HG03280 (cell line): ENCODE data around the gene SPDEF.

Source experiments
- ATAC-seq: cut with Tn5 transposase; IDR thresholded peaks from one replicate; pipeline ENCODE4 v1.9.1; 2021; ENCODE audit warnings: mild to moderate bottlenecking, moderate library complexity; ENCODE audit not compliant: unreplicated experiment

The SPDEF gene

DNA sequence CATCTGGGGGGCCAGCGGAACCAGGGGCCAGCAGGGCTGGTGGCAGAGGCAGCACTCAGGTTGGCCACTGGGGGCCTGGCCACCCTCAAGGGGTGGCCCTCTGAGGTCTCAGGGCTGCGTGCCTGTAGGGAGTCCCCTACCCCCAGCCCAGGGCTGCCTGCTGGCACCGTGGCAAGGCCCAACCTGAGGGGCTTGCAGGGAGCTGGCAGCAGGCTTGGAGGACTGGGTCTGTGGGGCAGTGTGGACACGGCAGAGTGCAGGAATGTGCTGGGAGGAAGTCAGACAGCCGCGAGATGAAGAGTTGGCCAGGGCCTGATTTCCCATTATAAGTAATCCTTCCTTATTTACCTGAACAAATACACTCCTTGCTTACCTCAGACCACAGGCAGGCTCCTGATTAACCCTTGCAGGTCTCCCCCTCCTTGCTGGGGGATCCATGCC lies at the start of gene SPDEF:
TSS of gene SPDEF (minus strand) at position 299 of the 441 bp plus-strand sequence. CDS start 11,874 bp downstream, outside the sequence.
- ATAC-seq = no peak

DNA sequence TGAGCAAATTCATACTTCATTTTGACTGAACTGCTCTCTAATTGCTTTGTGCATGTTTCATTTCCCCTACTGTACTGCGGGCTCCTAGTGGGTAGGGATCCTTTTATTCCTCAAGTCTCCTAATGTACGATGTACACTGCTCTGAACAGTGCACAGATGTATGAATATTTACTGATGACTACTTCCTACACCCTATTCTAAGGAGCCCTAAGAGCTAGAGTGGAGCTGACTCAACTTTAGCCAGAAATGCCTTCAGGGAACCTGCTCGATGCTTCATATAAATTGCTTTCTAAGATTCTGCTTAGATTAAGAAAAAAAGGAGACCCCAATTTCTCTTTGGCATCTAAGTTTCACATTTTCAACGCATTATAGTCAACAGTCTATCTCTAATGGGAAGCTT lies 47.6 kb upstream of the SPDEF start:
- no peak for ATAC-seq

DNA sequence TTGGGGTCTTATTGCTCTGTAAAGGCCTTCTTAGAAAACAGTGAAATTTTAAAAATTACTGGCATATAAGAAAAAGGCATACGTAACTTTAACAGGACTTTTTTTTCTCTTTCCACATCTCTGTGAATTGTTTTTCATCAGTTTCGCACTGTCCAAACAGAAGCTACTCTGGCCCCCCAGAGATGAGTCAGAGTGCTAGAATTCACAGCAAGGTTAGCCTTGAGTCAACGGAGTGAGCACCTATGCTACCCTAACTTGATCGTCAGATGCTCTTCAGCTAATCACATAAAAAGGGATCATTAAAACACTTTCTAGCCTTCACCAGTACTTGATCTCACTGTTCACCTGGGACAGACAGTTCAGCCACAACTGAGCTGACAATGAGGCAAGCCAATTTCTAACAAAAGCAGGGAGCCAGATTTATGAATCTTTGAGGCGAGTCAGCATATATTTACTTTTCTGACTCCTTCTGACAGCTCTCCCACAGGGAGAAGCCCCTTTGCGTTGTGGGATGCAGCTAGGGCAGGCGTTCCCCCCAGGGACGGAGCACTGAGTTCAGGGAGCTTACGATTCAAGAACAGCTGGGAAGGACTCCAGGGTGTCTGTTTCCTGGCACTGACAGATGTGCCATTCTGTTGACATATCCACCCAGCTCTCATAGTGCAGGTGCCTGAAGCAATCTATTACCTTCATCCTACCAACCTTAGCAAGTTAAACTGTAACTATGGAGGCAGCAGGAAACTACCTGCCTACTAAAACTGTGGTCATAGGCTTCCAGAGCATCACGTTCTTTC lies 46.4 kb upstream of the SPDEF start:
- ATAC-seq = no peak

DNA sequence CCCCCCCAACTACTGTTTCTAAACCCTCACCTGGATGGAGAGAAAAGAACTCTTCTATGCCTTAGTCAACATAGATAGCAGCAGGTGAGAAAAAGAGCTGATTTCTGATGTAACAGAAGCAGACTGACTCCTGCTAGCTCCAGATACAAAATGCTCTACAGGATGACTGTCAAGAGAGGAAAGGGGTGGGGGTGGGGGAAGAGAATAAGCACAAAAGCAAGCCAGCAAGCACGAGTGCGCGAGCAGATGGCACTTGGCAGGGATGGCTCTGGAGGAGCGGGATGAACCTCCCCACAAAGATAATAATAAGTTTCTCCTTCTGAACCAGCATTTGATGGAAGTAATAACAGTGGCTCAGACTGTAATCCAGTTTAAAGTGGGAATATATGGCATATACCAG lies 45.6 kb upstream of the SPDEF start:
- ATAC-seq = no peak

DNA sequence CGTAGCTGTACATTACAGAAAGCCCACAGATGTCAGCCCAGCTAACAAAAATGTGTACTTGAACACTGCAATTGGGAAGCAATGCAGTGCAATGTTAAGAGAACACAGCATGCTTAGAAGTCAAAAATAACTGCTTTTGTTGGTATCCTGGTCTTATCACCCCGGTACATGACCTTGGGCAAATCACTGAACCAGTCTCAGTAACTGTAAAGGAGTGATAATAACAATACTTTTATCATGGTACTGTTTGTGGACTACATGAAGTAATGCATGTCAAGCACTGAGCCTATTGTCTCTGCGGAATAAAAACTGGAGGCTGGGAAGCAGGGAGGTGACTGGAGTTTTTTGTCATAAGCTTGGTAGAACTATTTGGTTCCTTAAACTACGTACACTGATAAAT lies 44.7 kb upstream of the SPDEF start:
- no peak for ATAC-seq

DNA sequence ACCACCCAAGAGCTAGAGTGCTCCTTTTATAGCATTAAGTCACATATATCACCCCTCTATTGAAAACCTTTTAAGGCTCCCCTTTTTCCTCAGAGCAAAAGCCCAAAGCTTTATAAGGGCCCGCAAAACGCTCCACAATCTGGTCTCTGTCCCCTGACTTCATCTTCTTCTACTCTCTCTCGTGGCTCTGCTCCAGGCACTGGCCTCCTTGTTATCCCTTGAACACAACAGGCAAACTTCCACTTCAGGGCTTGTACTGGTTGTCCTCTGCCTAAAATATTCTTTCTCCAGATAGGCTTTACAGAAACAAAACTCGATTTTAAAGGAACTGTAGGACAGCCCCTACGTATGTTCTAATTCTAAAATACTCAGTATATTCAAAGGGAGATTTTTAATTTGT lies 44.0 kb upstream of the SPDEF start:
- no peak for ATAC-seq

DNA sequence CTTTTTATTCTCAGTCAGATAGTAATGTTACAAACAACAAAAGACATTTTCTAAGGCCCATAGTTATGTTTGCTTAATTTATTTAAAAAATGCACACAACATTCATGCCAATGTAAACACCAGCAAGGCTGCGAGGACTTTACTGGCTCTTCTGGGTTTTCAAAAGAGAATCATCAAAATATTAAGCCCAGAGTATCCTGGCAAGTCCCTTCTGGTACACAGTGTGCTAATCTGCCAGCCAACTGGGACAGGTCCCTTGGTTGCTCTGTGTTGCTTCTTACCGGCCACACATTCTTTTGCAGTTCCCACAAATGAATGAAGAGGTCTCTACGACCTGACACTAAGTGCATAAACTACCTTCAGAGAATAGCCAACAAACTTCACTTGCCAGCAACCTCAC lies 42.6 kb upstream of the SPDEF start:
- ATAC-seq = no peak

DNA sequence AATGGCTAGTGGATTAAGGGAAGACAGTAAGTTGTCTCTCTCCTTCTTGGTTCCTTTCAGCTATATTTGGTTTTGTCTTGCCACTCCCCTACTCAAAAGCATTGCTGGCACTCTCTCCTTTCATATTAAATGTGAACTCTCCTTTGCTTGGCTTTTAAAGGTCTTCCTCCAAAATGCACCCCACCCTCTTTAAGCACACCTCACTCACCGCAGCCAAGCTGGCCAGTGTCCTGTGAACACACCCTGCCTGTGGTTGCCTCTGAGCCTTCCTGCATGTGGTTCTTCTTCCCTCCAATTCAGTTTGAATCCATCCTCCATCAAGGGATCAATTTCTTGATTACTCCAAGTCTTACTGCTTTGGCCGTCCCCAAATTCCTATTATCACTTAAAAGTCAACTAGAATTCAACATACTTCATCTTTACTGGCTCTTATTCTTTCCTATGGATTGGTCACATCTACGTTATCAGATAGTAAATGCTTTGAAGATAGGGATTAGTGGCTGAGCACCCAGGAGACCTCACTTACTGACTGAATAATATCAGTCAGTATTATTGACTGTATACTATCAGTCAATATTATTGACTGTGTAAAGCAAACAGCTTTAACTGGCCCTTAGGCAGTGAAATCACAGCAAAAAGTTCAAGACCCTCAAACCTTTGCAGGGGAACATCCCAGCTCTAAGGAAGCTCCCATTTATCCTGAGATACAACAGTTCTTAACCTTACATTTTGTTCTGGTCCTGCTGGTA lies 41.6 kb upstream of the SPDEF start:
- ATAC-seq = no peak

DNA sequence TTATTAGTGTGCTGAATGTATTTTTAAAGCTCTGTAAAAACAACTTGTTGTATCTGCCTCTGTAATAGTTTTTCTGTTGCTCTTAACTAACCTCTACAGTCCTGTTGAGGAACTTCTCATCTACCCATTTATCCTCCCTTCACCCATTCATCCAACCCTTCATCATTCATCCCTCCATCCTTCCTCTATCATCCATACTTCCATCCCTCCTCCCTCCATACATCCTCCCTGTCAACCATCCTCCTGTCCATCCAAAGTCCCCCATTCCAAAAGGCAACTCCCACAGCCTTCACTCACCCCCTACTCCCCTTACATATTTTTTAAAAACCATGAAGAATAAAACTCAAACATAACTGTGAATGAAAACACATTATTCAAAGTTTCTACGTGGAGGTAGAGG lies 40.7 kb upstream of the SPDEF start:
- ATAC-seq = no peak

DNA sequence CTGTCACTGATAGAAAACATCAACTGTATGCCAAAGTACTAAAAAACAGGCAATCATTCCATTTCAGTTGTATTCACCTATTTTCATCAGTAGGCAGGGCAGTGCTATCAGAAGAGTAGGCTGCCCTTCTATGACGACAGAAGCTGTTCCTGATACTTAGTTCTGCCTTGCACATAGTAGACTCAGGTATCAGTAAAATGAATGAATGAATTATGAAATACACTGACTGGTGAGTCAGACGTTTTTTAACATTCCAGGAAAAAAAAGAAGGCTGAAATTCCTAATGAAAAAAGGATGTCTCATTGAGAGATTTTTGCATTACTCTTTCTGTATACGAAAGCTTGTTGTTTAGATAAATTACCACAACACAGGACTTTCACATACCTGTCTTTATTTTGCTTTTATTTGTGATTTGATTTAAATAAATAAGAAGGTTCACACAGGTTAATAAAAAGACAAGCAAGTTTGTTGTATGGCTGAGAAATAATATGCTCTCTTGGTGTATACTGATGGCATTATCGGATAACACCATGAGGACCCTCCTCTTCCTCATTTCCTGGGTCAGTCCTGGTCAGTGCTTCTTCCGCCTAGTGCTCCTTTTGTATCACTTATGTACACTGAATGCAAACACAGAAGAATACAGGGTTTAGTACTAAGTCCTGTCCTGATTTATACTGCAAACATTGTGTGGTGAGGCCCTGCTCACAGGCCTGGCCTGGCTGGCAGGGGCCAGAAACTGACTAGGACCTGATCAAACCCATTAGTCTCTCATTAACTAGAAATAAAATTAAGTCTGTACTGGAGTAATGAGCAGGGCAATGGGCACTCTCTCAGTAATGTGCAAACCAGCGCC lies 39.4 kb upstream of the SPDEF start:
- ATAC-seq = no peak

DNA sequence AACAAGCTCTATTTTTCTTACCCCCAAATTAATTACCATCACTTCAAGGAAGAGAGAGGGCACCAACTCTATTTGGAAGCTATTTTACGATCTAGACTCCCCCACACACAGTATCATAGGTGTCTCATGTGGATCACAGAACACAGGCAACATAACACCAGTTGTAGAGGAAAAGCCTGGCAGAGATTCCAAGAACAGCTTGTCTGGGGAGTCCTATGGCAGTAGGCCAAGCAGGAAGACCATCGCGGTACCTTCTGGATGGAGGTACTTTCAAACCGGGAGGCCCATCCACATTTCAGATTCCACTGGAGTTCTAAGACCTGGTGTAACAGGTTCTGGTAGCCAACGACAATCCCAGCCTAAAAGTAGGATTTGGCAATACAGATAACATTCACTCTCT lies 37.6 kb upstream of the SPDEF start:
- ATAC-seq = no peak

DNA sequence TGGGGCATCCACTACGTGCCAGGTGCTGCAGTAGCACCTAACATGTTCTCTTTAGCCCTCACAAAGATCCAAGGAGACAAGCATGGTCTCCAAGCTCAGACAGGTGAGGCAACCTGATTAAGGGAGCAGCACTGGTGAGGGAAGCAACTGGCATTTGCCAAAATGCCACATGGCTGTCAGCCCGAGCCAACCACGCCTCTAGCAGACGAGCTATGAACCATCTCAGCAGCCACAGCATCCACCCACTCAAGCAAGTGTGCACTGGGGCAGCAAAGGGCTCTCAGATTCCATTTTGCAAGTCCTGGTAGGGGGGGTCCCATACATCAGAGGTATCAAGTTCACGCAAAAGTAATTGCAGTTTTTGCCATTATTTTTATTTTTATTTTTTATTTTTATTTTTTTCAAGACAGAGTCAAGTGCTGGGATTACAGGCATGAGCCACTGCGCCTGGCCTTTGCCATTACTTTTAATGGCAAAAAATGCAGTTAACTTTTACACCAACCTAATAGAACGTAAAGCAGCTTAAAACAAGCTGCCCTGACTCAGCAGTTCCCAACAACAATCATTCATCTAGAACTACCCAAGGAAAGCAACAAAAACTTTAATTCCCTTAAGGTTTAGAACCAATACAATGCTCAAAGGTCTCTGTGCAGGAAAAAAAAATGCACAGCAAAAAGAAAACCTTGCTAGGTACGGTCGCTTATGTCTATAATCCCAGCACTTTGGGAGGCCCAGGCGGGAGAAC lies 36.3 kb upstream of the SPDEF start:
- ATAC-seq = no peak

DNA sequence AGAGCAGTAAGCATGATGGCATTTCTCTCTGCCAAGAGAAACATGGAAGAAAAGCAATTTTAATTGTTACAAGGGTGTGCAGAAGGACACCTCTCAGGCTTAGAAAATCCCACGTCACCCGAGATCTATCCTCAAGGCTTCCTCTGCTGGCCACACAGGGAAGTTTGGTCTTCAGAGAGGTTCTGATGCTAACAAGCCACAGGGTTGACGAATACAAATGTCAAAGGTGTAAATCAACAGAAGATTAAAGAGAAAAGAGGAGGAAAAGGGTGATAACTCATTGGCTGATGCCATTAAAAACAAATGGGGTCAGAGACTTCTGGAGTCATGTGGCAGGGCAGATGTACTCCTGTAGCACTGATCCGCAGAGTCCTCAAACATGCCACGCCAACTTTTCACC lies 33.6 kb upstream of the SPDEF start:
- no peak for ATAC-seq

DNA sequence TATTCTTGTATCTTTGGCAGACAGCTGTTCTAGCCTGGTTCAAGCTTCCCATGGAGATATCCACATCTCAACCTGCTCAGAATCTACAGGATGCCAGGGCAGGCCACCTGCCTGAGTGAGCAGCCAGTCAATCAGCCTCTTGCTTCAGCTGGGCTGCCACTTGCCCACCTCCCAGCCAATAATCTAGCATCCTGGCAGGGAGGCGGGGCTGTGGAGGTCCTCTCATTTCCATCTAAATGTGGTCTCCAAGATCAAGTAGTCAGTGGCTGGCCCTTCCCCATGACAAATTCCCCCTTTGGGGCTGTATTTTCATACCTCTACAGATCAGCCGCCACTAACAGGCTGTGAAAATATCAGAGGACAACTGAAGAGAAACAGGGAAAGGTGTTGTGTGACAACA lies 33.0 kb upstream of the SPDEF start:
- ATAC-seq = no peak

DNA sequence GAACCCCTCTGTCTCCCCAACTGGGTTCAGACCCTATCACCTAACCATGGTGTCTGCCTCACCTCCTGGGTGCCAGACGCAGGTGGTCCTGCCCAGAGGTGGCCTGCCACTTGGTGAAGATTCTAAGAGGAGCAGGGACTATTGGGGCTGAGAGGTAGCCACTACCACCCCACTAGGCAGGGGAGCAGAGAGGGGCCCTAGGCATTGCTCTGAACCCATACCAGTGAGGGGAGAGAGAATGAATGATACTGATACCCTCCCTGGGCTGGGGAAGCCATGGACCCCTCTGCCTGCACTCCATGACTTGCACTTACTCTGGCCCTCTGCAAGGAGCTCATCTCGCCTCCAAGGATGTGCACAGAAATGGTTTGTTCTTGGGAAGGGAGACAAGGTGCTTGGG lies 31.7 kb upstream of the SPDEF start:
- ATAC-seq = no peak

DNA sequence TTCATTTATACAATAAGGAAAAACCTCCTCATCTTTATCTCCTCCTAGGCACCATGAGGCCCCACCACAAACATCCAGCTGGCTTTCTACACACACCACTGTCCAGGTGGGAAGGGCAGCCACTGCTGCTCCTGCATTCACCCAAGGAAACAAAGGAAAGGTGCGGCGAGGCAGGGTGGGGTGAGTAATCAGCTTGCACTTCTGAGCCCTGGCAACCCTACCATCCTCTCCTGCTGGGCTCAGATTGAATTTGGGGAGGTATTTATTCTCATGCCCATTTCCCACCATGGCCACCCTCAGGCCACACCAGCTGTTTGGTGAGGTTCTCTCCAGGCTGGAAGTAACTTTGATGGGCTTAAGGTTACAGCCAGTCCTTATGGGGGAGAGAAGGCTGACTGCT lies 31.2 kb upstream of the SPDEF start:
- ATAC-seq = no peak

DNA sequence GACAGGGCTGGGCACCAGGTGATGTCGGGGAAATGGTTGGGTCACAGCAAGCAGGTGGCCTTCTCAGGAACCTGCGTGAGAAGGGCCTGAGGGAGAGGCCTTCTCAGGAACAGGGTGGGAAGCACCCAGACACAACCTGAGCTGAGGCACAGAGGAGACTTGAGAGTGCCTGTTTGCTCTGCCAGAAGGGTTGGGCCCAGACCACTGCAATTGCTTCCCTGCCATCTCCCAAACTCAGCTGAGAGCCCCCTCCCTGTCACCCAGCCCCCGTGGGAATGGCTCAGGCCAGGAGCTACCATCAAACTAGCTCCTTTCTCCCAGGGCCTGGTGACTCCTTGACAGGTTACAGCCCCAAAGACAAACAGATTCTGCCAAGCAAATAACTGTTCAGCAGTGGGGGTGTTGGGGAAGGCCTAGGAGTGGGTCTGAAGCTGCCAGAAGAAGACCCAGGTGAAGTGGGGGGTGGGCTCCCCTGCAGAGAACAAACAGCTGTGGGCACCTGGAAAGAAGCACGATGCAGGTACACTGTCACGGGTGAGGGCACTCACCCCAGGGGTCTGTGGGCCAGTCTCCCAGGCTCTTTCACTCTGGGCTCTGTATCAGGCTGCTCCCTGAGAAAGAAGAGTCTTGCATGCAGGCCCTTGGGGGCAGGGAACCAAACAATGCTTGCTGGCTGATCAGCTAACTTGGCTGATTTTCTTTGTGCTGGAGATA lies 30.4 kb upstream of the SPDEF start:
- no peak for ATAC-seq

DNA sequence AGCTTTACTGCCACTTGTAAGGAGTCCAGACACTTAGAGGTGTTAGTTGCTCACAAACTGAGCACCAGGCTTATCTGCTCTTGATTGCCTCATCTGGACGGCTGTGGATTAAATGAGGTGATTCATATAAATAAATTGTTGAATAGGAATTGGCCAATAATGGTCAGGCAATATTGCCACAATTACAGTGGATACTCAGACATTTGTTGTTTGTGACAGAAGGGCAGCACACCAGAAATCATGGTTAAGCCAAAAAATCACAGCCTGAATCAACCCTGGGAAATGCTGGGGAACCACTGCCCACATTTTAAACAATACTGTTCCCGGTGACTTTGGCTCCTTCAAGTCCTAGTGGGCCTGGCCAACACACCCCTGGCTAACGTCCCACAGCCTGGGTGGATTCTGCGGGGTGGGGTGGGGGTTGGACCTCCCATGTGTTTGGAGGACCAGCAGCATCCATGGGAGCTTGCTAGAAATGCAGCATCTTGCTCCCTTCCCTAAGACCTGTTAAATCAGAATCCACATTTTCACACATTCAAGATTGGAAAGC lies 29.5 kb upstream of the SPDEF start:
- no peak for ATAC-seq

DNA sequence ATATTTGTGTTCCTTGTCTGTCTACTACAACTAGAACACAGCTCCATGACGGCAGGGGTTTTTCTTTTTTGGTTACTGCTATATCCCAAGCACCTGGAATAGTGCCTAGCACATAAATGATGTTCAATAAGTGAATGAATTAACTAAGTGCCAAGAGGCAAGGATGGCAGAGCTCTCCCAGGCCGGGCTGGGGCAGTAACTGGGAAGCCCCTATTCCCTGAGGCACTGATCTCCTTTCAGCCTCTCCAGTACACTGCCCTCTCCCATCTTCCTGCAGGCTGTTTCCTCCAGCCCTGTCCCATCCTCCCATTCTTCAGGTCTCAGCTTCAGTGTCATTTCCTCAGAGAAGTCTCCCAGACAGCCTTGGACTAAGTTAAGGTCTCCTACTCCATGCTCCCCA lies 29.0 kb upstream of the SPDEF start:
- no peak for ATAC-seq

DNA sequence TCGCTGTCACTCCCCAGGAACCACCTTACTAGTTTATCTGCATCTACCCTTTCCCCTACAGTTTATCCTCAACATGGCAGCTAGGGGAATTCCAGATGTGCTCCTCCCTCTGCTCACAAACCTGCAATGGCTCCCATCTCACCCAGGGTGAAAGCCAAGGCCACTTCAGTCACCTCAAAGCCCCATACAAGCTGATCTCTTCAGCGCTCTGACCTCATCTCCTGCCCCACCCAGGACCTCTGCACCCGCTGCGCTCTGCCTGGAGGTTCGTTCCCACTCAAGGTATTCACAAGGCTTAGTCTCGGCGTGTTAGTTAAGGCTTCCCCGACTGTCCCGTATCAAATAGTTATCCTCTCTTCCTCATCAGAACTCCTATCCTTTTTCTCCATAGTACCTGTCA lies 28.6 kb upstream of the SPDEF start:
- no peak for ATAC-seq
